Measurements from ENCODE around the gene CD28.

CD28 gene

GRCh38 chr2:203714112-203714511 is 7.7 kb downstream of the CD28 start:
- DNase-seq, result no peak

GRCh38 chr2:203715744-203716143 is 9.3 kb downstream of the CD28 start:
- DNase-seq, result no peak

GRCh38 chr2:203718087-203718486 is 11.6 kb downstream of the CD28 start:
- no peak for DNase-seq

DNA sequence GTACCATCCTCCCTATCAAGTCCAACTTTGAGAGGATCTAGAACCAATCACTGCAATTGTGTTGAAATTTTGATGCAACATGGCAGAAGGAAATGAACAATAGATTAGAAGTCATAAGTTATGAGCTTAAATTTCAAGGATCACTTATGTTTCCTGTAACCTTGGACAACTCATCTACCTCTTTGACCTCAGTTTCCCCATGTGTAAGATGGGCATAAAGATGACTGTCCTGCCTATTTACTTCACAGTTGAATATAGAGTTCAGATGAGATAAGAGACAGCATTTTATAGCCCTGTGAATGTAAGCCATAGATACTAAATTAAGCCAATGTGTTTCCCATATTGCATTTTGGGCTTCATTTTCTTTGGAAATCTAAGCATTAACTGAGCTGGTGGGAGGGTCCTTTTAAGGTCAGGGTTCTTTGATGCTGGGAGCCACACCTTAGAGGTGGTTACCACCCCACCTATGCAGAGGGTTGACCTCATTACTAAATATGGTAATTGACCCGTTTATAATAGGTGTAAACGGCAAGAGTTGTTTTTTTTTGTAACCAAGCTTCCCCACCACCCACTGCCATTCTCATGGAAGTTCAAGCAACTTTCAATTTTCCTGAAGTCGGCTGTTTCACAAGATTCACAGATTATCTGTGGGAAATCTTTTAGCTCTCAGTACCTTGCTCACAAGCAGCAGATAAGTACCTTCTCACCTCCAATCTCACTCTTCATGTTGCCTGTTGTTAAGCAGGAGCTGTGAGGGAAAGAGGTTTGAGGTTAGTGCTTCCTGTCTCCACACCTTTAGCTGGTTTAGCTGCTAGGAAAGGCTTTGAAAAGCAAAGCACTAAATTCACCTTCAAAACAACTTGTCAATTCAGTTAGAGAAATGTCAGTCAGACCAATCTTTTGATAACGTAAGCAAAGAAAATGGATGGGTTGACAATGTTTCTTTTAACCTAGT is 13.3 kb downstream of the CD28 start:
- no peak for DNase-seq

- no peak for DNase-seq
Observed at GRCh38 chr2:203720915-203721672, 14.7 kb downstream of the CD28 start.

DNA sequence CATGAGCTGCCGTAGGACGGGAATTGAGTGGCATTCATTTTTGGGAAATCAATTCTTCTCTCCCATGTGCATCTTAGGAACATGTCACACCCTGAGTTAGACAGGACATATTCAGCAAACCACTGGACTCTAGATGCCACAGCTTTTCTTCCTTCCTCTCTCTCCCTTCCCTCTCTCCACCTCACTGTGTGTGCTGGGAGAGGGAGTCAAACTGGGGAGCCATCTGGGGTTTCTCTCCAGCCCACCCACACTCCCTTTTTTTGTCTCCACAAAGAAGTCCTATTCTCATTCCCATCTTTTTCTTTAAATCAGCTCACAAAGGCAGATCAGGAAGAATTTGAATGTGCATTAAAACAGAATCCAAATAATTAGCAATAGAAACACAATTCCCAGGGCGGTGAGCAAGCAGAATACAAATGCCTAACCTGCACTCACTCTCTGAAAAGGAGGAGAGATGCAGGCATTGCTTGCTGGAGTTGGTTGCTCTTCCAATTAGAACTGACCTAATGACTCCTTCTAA is 15.4 kb downstream of the CD28 start:
- DNase-seq, result no peak

DNA sequence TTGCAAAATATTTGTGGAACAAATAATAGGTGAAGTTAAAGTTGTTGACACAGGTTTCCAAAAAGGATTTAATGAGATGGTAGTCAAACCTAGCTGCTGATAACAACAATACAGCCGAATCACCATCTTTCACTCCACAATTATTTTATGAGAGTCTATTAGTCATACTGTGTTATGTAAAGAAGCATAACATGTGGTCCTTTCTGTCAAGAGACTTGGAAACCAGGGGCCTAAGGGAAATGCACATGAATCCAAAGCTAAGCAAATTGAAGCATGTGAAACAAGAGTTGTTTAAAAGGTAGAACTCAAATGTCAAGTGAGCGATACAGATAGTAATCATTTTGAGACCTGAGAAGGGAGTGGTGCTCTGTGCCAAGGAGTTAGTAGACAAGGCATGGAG is 16.0 kb downstream of the CD28 start:
- no peak for DNase-seq

DNA sequence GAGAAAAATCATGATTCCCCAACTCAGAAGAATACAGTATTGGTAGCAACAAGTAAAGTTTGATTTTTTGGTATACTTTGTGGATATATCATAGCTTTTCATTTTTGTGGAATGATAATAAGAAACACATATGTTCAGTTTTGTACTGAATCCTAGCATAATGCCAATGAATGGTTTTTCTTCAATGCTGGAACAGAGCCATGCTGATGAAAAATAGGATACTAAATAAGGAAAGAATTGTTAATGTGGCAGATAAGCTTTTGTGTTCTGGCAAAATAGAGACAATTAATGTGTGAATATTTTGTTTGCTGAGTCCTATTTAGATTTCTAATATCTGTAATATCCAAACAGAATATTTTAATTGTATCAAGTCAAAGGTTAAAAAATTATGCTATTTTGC is 21.9 kb downstream of the CD28 start:
- DNase-seq, result no peak

GRCh38 chr2:203730076-203730729 is 23.8 kb downstream of the CD28 start:
- no peak for DNase-seq

- no peak for DNase-seq
Observed at GRCh38 chr2:203730883-203731282, 24.4 kb downstream of the CD28 start.

DNA sequence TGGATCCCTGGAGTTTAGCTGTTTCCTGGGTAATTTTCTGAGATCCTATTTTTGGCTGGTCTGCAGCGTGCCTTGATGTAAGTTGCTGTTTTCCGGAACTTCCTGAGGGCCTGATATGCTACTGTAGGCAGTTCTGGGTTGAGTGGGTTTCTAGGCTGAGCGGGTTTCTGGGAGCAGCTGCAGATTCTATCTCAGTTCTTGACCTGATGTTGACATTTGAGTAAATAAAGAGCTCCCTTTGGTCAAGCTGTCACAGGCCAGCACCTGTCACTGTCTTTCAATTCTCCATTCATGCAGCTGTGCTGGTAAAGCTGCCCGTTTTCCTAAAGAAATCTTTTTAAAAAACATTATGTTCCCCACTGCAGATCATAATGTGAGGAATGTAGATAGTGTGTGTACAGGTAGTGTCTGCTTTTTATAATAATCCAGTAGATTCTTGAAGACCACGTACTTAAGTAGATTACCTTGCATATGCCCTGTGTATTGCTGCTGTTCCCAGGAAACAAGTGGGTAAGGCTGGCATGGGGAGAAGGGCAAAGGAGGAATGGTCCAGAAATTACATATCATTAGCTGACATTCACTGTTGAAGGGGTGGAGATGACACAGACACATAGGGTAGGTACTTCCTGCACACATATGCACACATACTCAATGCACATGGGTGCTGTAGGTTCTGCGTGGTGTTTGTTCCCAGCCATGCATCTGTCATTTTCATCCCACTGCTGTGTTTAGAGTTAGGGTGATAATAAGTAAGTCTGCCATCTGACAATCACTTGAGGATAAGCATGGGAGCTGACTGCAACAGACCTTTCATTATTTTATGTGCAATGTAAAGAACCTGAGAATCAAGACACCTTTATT is 25.9 kb downstream of the CD28 start:
- no peak for DNase-seq

DNA sequence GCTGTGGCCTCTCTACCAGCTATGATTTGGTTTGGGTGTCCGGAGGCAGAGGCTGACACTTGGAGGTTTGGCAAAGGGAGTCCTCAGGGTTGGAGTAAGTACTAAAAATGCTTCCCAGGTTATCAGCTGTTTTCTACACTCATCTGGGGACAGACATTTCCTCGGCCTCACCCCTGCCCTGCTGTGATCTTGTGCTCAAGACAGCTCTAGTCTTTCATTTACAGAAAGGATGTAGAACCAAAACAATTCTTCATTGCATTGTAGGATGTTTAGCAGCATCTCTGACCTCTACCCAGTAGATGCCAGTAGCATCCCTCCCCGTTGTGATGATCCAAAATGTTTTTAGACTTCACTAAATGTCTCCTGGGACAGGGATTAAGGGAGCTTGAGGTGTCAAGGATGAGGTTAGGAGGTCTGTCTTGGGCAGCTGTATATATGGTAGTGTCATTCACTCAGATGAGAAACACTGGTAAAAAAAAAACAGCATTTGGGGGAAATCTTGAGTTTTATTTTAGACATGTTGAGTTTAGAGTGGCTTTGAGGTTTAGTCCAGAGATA is 26.6 kb downstream of the CD28 start:
- no peak for DNase-seq

DNA sequence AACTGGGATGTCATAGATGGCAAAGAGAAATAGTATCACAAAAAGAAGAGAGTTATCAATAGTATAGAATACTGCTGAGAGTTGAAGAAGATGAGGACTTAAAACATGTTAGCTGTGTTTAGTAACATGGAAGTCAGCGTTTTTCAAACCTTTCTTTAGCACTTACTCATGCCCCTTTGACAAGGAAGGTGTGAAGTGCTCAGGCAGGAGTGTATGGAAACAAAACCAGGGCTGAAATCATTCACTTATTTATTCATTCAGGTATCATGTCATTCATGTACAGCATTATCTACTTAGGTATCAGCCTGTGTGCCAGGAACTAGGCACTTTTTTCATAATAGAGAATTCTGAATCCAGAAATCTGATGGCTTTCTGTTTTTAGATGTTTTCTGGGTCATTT is 27.2 kb downstream of the CD28 start:
- DNase-seq, result no peak

- DNase-seq, result no peak
Observed at GRCh38 chr2:203734276-203734983, 28.0 kb downstream of the CD28 start.

- no peak for DNase-seq
Observed at GRCh38 chr2:203737360-203737759, 30.9 kb downstream of the CD28 start.

DNA sequence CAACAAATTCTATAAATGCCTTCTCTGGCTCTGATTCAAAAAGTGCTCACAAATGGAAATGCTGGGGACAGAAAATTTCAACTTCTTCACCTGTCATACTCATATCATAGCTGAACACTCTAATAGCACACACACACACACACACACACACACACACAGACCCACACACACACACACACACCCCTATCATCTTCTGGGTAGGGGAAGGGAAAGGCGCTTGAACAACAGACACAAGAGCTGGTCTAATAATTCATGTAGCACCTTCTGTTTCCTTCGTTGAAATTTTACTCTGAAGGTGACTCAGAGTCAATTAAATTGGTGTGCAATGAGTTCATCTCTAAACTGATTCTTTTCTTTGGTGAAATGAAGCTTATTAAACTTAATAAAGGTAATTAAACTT is 32.9 kb downstream of the CD28 start:
- no peak for DNase-seq

GRCh38 chr2:203740871-203741281 is 34.4 kb downstream of the CD28 start:
- no peak for DNase-seq

GRCh38 chr2:203741566-203741965 is 35.1 kb downstream of the CD28 start:
- DNase-seq, result no peak

DNA sequence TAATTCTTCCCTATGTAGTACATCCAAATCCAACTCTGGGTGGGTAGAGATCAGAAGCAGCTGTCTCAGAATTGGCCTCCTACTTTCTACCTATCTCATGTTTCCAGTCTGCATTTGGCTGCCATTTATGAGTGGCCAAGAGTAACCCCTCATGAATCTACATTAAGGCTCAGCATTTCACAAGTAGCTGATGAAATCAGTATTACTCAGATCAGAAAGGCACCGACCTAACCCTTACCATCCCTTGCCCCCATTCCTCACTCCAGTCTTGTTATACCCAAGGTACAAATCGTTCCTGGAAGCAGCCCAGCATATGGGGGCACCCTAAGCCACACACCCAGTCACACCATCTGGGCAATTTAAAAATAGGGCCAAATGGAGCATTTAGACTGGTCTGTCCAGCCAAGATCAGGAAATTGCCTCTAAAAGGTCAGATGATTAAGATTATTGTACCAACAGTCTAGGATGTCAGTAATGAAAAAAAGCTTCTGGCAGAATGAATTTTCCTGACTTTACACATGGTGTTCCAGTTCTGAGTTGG is 37.1 kb downstream of the CD28 start:
- DNase-seq, result no peak

- no peak for DNase-seq
Observed at GRCh38 chr2:203744091-203744490, 37.7 kb downstream of the CD28 start.
